Epithelial cell of proximal tubule (primary cell): ENCODE results near the gene PNLIPRP2. TPM values are rescaled to one million over a fixed set of nuclear protein-coding genes. Genes with fewer than 3 reads are reported as not detected.

ENCODE experiments used
- DNase-seq: peaks from one replicate; pipeline ENCODE4 v3.0.0-alpha.2; 2011; ENCODE audit warnings: low read depth
- H3K4me3 ChIP-seq: 2 replicates; pipeline ENCODE4 v1.5.1; 2011; ENCODE audit warnings: low read depth, mild to moderate bottlenecking, low read length
- total RNA-seq: library from RNA; depleted of rRNA; stranded (reverse); fragments of >200 nt; gene quantifications from 2 replicates; pipeline ENCODE4 v1.2.3, GENCODE V29; 2015
- TF ChIP-seq, protein P1 (sequence below): conservative IDR thresholded peaks from 2 replicates; pipeline ENCODE4 v1.5.1; 2012; ENCODE audit warnings: low read depth, mild to moderate bottlenecking, low read length

The PNLIPRP2 gene
- total RNA-seq, 1 donor from 2014 or later = not detected

DNA sequence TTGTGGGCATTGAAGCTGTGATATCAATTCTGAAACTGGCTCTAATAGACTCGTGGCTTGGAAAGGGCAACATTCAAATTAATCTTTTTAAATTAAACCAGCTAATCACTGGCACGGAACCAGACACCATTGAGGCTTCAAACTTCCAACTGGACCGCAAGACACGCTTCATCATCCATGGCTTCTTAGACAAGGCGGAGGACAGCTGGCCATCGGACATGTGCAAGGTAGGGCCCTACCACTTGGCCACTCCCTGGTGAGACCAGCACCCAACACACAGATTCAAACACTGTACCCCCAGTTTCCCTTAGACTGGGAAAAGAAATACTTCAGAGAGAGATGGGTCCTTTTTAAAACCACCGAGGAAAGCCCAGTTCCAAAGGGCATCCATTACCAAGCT, 5.1 kb downstream of the PNLIPRP2 start:
- TF ChIP-seq, protein P1, sequence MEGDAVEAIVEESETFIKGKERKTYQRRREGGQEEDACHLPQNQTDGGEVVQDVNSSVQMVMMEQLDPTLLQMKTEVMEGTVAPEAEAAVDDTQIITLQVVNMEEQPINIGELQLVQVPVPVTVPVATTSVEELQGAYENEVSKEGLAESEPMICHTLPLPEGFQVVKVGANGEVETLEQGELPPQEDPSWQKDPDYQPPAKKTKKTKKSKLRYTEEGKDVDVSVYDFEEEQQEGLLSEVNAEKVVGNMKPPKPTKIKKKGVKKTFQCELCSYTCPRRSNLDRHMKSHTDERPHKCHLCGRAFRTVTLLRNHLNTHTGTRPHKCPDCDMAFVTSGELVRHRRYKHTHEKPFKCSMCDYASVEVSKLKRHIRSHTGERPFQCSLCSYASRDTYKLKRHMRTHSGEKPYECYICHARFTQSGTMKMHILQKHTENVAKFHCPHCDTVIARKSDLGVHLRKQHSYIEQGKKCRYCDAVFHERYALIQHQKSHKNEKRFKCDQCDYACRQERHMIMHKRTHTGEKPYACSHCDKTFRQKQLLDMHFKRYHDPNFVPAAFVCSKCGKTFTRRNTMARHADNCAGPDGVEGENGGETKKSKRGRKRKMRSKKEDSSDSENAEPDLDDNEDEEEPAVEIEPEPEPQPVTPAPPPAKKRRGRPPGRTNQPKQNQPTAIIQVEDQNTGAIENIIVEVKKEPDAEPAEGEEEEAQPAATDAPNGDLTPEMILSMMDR = no peak
- no peak for DNase-seq
- no peak overlapping the region for H3K4me3 ChIP-seq

DNA sequence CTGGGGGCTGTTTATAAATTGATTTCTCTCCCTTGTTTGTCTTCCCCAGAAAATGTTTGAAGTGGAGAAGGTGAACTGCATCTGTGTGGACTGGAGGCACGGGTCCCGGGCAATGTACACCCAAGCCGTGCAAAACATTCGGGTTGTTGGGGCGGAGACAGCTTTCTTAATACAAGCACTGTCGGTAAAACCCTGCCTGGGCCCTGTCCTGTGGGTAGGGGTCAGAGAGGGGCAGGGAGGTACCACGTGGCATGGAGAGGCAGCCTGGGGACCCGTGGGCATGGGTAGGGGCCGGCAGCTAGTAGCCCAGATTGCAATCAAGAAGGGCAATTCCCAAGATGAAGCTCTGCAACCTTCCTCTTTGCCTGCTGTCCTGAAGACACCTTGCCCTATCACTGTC, 6.1 kb downstream of the PNLIPRP2 start:
- TF ChIP-seq, protein P1 = no peak
- no peak overlapping the region for H3K4me3 ChIP-seq
- no peak for DNase-seq

DNA sequence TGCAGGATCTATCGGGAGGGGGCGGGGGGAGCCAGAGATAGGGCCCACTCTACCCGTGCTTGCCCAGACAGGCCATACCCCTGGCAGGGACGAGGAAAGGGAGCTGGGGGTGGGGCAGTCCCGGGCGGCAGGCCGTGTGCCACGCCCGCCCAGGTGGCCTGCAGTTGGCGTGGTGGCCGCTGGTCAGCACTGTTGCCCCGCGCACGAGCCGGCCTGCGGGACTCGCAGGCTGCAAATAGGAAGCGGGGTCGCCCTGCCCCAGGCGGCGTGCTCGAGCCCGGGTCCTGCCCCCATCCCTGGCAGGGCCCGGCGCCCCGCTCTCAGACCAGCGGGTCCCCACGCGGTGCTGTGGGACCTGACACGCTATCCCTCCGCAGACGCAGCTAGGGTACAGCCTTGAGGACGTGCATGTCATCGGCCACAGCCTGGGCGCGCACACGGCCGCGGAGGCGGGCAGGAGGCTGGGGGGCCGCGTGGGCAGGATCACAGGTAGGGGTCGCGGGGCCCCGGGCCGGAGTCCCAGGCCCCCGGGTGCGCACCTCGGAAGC, 6.7 kb downstream of the PNLIPRP2 start:
- TF ChIP-seq, protein P1 = peak; percentile 53
- peak overlapping the region; percentile 46 for H3K4me3 ChIP-seq
- no peak for DNase-seq

DNA sequence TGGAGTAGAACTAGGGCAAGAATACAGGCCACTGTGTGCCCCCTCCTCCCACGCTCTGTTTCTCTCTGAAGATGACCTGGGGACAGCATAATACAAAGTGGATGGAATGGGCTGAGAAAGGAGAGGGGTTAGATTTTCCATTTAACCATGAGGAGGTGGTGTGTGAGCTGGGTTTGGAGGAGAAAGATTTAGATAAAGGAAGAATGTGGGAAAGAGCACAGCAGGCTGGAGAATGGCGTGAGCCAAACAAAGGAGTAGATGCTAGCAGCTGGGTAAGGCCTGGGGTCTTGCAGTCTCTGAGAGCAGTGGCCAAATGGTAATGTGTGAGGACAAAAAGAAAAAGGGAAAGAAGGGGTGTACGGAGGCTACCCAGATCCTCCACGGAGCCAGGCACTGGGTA, 8.6 kb downstream of the PNLIPRP2 start:
- TF ChIP-seq, protein P1 = no peak
- no peak overlapping the region for H3K4me3 ChIP-seq
- no peak for DNase-seq

DNA sequence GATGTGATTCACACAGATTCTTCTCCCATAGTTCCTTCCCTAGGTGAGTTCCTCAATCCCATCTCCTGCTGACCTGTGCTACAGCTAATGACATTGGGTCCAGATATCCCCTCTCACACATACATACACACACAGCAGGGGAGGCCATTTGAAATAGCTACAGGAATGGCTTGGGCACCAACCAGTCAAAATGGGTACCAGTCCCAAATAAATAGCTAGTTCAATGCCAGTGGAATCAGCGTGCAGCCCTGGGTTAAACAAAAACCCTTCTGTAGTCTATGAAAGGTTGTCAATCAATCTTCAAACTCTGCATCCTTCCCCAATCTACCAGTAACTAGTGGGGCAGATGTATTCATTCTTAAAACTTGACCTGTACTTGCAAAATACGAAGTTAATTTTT, 9.3 kb downstream of the PNLIPRP2 start:
- no peak overlapping the region for H3K4me3 ChIP-seq
- TF ChIP-seq, protein P1 = no peak
- no peak for DNase-seq

DNA sequence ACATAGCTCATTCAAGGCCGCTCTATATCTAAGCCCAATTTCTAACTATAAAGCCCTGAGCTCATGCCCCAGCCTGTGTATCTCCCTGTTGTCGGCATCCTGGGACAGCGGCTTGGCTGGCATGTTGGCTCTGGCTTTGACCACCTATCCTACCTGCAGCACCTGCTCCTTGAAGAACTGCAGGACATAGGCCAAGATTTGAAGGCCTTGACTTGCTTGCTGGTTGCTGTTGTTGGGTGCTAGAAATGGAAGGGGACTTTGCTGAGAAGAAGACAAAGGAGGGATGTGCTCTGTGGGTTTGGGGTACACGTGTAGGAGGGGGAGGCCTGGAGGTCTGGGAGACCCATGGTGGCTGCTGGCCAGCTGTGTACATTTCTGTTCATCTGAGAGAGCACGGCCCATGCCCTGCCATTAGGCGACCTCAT, 11.1 kb downstream of the PNLIPRP2 start:
- no peak overlapping the region for H3K4me3 ChIP-seq
- DNase-seq = no peak
- TF ChIP-seq, protein P1 = no peak

DNA sequence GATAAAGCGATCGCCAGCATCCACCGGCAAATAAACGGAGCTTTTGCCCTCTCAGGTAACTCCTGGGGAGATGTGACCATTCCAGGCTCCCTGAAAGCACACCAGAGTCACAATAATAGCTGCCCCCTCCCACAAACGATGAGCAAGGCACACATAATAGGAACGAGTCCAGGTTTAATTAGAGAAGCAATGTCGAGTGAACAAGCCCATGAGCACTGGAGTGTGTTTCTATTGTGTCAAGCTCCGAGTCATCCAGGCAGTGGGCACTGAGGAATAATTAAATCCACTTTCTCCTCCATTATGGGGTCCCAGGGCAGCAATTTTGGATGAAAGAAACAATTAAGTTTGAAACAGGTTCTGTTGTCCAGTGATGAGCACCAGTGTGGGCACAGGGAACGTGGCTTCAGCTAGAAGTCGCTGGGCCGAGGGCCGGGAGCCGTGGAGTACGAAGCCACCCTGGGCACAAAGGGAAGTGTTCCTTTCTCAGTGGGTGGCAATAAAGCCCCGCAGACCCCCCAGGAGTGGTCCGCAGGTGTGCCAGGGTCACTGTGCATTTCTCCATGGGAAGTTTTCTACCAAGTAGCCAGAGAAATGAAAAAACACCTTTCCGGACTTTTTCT, 12.0 kb downstream of the PNLIPRP2 start:
- TF ChIP-seq, protein P1 = no peak
- no peak for DNase-seq

More for the DNA sequence above, 12.0 kb downstream of the PNLIPRP2 start:
- no peak overlapping the region for H3K4me3 ChIP-seq
